ENCODE results near the gene PAX7.

The PAX7 gene

DNA sequence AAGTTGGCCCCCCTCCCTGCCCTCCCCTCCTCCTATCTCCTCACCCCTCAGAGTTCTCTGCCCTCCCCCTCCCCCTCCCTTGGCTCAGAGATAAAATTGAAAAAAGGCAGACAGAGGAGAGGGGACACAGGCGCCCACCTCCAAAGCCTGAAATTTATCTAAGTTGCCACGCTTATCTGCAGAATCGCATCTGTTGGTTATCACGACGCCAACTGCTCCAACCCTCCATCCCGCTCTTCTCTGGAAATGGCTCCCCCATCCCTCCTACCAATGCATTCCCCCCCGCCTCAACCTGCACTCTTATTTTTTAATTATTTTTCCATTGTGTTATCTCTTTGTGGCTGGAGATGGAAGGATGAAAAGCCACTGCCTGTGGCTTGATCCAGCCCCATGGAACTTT is 138.5 kb downstream of the PAX7 start:
- no peak for FAIRE-seq

DNA sequence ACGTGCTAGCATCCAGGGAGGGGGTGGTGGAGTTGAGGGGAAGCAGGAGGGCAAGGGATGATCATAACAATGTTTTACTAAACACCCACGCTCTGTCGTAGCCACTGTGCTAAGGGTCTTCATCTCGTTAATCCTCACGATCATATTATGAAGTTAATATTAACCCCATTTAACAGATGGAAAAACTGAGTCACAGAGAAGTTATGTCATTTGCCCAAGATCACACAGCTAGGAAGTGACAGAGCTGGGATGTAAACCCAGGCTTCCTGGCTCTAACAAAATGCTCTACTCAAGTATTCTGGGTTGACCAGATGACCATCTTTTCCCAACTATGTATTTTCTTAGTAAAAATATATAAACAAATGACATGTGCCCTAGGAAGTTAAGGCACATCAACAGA is 140.2 kb downstream of the PAX7 start:
- no peak for FAIRE-seq

DNA sequence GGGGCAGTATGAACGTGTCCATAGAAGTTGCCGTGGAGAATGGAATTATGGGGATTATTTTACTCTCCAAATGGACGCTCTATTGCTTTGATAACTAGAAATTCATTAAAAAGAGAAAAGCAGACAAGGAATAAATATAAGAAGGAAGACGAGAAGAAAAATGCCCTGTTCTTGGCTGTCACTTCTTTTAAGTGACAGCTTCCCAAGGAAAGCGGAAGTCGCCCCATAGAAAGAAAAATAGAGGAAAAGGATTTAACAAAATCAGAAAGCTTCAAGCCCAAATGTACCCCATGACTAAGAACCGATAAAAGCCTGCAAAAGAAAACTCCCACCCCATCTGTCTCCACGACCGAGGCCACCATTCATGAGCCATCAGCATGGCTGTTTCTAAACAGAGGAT is 143.1 kb downstream of the PAX7 start:
- no peak for FAIRE-seq

DNA sequence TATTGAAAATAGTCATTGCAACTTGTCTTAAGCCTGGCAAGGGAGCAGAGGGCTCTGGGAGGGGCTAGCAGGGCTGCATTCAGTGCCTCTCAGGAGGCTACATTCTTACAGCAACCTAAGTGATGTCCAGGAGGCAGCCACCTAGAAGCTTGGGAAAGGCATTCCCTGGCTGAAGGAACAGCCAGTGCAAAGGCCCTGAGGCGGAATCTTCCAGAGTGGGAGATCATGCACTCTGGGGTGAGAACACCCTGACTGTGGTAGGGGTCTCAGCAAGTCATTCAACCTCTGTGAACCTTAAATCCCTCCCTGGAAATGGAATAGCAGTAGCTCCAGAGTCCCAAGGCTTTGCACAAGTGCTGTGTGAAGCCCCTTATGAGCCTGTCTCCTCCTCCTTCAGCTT is 144.7 kb downstream of the PAX7 start:
- no peak for FAIRE-seq

DNA sequence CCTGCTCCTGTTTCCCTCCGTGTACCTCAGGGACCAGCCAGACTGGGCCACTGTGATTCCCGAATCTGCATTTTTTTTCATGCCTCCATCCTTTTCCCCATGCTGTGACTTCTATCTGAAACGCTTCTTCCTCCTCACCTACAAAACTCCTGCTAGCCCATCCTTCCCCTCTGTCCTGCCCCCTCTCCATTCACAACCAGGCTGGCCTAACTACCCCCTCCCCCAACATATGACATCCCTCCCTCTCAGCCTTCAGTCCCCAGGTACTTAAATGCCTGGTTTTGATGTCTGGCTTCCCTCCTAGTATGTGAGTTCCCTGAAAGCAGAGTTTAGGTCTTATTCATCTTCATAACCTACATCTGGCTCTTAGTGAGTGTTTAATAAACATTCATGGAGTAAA is 146.1 kb downstream of the PAX7 start:
- FAIRE-seq: no peak

DNA sequence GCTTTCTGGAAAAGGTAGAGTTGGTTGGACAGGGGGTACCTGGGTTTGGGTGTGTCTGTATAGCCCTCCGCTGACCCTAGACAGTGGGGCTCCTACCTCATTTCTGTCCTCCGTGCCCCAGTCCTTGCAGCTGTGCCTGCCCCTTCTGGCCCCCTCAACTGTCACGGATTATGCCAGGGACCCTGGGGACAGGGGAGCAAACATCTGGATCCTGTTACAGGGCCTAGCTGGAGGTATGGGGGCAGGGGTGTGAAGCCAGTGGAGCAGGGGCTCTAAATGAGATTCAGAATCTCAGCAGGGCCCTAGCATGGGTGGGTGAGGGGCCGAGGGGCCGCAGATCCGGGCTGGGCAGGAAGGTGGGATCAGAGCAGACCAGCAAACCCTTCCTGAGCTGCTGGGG is 147.8 kb downstream of the PAX7 start:
- FAIRE-seq: no peak

DNA sequence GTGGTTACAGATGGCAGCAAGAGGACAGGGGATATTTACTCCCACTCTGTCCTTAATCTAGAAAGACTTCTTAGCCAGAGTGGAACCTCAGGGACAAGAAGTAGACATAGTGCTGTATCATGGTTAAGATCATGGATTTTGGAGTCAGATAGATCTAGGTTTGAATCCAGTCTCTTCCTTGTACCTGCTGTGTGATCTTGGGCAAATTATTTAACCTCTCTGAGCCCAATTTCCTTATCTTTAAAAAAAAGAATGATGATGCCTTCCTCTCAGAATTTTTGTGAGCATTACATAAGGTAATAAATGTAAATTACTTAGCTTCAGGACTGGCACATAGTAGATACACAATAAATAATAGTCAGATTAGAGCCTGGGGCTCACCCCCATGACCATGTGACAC is 150.4 kb downstream of the PAX7 start:
- FAIRE-seq: no peak

DNA sequence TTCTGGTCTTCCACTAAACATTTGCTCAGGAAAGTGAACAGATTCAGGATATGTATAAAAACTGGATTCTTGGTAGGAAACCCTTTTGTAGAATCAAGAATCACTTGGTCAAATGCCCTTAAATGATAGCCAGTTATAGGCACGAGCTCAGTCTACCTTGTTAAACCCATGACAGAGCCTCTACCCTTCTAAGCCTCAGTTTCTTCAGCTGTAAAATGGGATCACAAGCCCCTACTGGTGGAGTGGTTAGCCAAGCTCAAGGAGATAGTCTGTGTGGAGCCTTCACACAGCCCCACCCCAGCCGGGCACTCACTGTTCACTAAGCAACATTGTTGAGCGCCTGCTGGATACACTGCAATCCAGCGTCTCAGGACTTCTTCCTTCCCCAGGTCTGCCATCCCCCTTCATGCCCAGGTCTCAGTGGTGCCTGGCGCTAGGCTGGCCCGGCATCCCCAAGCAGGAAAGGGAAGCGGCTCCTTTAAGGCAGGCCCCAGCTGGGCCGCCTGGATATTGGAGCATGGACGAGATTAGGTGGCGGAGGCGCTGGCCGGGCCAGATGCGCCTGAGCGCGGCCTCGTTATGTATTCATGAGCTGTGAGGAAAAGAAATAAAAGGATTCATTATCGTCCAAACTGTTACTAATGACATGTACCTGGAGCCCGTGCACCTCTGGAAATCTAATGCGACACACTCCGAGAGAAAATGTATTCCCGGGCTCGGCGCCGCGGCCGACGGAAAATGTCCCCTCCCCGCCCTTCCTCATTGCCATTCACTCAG is 153.2 kb downstream of the PAX7 start:
- FAIRE-seq: no peak

DNA sequence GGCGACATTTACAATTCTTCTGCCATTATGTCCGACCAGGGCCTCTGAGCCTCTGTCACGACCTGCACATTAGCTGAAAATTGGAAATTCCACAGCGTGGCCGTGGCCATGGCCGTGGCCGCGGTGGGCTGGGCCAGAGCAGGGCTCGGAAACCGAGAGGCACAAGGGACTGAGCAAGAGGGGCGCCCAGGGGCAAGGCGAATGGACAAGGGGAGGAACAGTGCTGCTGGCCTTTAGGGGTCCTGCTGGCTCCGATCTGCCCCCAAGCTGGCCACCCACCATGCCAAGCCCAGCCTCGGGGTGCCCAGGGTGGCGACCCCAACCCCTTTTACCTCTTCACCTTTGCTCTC is 153.8 kb downstream of the PAX7 start:
- FAIRE-seq: no peak

DNA sequence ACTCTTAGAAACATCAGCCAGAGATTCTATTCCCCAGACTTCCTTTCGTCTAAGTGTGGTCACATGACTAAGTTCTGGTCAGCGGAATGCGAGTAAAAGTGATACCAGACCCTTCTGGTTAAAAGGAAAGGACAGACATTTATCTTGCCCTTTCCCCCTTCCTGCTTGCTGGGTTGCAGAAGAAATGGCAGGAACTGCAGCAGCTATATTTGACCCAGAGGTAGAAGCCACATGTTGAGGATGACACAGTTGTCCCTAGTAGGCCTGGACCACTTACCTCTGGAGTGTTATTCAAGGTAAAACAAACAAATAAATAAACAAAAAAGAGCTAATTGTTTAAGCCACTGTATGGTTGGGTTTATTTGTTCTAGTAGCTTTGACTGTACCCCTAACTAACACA is 155.5 kb downstream of the PAX7 start:
- FAIRE-seq: no peak

DNA sequence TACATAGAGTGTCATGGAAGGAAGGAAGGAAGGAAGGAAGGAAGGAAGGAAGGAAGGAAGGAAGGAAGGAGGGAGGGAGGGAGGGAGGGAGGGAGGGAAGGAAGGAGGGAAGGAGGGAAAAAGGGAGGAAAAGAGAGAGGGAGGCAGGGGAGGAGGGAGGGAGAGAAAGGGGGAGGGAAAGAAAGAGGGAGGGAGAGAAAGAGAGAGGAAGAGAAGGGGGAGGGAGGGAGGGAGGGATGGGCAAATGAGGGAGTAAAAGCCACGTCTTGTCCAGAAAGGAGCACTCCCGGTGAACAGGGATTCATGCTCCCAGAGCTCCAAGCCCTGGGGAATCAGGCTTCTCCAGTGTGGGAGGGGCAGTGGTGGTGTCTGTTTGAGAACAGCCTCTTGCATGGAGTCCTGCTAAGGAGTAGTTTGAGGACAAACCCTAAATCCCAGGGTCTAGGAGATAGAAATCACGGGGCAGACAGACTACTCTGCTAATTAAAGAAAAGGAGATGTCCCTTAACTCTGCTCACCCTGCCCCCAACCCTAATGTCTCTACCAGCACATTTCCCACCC is 157.3 kb downstream of the PAX7 start:
- FAIRE-seq: no peak

DNA sequence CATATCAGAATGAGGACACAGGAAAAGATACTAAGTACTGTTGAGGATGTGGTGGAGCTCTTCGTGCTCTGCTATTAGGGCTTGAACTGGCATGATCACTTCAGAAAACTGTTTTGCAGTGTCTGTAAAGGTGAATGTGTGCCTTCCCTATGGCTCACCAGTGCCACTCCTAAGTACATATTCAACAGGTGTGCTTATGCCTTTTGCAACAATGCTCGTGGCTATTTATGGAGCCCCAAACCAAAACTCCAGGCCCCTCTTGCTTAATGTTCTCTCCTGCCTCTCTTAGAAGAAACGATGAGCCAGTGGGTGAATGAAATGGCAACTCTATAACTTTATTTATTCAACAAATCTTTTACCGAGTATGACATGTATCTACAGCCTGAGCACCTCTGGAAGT is 158.6 kb downstream of the PAX7 start:
- no peak for FAIRE-seq

DNA sequence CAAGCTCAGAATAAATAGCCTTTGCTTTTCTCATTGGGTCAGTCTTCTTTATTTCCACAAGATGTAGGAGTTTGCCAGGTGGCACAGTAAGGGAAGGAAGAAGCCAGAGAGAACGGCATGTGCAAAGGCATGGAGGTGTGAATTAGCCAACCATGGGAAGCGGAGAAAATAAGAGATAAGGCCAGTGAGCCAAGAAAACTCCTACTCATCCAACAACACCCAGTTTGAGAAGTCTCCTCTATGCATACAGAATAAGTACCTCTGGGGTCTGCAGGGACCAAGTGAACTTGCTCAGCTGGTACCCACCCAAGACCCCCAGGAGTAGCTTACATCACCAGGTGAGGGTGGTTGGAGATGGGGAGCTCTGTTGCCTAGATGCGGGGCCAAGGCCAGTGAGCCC is 162.1 kb downstream of the PAX7 start:
- FAIRE-seq: no peak

DNA sequence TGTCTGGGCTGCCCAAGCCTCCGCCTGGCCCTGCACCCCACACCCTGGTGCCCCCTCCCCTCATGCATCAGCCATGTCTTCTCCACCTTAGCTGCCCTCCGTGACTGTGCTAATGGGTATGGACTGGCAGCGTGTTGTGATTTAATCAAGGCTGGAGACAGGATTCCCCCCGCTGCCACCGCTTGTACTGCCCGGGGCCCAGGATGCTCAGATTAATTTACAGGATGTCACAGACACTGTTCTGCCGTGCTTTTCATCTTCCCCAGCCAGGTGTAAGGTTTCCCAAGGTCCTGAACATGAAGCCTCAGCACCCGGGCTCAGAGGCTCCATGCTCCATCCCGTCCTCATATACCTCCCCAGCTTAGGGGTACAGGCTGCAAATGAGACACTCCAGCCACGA is 162.5 kb downstream of the PAX7 start:
- FAIRE-seq: no peak

DNA sequence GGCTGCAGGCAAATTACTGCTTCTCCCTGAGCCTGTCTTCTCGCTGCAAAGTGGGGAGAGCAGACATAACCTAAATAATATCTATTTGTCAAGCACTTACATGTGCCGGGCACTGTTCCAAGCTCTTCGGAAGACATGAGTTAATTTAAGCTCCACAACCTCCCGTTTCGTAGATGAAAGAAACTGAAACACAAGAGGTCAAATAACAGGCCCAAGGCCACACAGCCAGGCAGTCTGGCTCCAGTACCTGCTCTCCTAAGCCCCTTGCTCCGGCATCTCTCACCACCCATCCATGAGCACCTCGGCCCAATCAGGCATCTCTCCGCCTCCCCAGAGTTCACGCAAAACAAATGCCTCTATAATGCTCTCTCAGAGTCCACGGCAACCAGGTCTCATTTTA is 163.4 kb downstream of the PAX7 start:
- no peak for FAIRE-seq

DNA sequence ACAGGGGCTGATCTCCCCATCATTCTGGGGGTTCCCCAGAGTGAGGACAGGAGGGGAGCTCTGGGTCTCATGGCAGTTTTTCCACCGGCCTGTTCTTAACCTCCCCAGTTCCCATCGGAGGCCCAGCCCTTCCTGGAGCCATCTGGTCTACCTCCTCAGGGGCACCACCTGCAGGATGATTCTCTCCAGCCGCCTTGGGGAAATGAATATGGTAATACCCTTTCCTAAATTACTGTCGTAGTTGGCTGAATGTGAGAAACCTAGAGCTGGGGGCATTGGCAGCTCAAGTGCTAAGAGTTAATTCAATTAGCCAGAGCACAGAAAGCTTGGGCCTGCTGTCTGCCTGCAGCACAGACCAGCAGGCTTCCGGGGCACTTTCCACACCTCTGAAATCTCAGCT is 163.9 kb downstream of the PAX7 start:
- no peak for FAIRE-seq

DNA sequence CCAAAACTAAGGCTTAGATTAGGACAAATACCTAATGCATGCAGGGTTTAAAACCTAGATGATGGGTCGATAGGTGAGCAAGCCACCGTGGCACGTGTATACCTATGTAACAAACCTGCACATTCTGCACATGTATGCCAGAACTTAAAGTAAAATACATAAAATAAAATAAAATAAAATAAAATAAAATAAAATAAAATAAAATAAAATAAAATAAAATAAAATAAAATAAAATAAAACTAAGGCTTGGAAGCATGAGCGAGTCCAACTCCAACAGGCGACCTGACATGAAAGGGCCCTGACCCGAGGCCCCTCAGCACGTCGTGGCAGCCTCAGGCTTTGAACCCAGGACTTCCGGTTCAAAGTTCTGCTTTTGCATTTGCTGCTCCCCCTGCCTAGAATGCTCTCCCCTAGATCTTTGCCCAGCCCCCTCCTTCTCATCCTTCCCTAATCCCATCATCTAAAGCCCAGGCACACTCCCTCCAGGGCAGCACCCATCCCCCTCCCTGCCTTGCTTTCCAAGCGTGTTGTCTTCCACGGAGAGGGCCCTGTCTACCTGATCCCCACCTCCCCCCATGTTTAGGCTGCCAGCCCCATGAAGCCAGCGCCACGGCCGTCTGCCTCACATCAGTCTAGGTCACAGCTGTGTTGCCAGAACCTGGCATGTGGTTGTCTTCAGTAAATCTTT is 164.5 kb downstream of the PAX7 start:
- no peak for FAIRE-seq

DNA sequence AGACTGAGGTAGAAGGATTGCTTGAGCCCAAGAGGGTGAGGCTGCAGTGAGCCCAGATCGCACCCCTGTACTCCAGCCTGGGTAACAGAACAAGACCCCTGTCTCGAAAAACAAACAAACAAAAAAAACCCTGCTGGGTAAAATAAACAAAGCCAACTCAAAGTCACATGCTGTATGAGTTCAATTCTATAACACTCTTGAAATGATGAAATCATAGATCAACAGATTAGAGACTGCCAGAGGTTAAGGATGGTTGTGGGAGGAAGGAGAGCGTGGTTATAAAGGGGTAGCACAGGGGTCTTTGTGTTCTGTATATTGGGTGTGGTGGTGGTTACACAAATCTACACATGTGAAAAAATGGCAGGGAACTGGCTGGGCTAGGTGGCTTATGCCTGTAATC is 166.3 kb downstream of the PAX7 start:
- FAIRE-seq: no peak

Measured in A204.1 (cell line).